K562 (cell line): ENCODE data around the gene RNF224. TPM values are rescaled to one million over a fixed set of nuclear protein-coding genes. Genes with fewer than 3 reads are reported as not detected.

Experiments
- CEBPG ChIP-seq, 3 experiments: fragments of 200-800 bp in 1 of 3; sonication (Bioruptor generic) in 1 of 3; sonication (generic) in 1 of 3; formaldehyde crosslinking in 1 of 3; IDR thresholded peaks in 2 of 3; conservative IDR thresholded peaks in 1 of 3; 2 replicates each; pipeline versions ENCODE4 v1.6.1 to v1.8.0; 2016 to 2022; ENCODE audit warnings: missing compliant biosample characterization in 2 of 3, missing genetic modification characterization in 2 of 3, mild to moderate bottlenecking in 1 of 3, missing genetic modification reagents in 1 of 3
- DLX4 ChIP-seq: fragments of 250-450 bp; sonication (Bioruptor Pico); IDR thresholded peaks from 2 replicates; pipeline ENCODE4 v1.6.1; 2021; ENCODE audit warnings: mild to moderate bottlenecking
- HSF4 ChIP-seq: fragments of 250-450 bp; sonication (Bioruptor Pico); IDR thresholded peaks from 2 replicates; pipeline ENCODE4 v2.1.2; 2022; ENCODE audit warnings: mild to moderate bottlenecking, moderate library complexity, borderline replicate concordance
- LARP7 ChIP-seq: fragments of 450-650 bp; IDR thresholded peaks from 2 replicates; pipeline ENCODE4 v1.6.1; 2016
- NR1H2 ChIP-seq: sonication (generic); formaldehyde crosslinking; IDR thresholded peaks from 2 replicates; pipeline ENCODE4 v1.4.0; 2020; ENCODE audit warnings: mild to moderate bottlenecking, missing genetic modification reagents
- TAL1 ChIP-seq: fragments of 450-650 bp; IDR thresholded peaks from 2 replicates; pipeline ENCODE4 v1.6.1; 2016; ENCODE audit warnings: mild to moderate bottlenecking
- TCFL5 ChIP-seq: fragments of 250-450 bp; sonication (Bioruptor Pico); conservative IDR thresholded peaks from 2 replicates; pipeline ENCODE4 v1.6.1; 2021; ENCODE audit warnings: mild to moderate bottlenecking, moderate library complexity, matching md5 sums
- ZNF280B ChIP-seq: fragments of 250-450 bp; sonication (Bioruptor Pico); IDR thresholded peaks from 2 replicates; pipeline ENCODE4 v1.5.1; 2021; ENCODE audit warnings: mild to moderate bottlenecking
- ZNF3 ChIP-seq: fragments of 250-450 bp; sonication (Bioruptor Pico); IDR thresholded peaks from 2 replicates; pipeline ENCODE4 v1.5.0; 2021; ENCODE audit warnings: mild to moderate bottlenecking, moderate library complexity
- ZNF445 ChIP-seq: fragments of 250-450 bp; sonication (Bioruptor Pico); IDR thresholded peaks from 2 replicates; pipeline ENCODE4 v1.4.0; 2020; ENCODE audit warnings: low read depth, mild to moderate bottlenecking, moderate library complexity
- polyA plus RNA-seq, 8 experiments: library from polyadenylated mRNA; depleted of rRNA in 4 of 8; stranded (reverse) in 5 of 8; unstranded in 3 of 8; fragments of >200 nt; fragmentation: Nextera tagmentation in 2 of 8; fragmentation: Illumina TruSeq in 1 of 8; extraction: Ambion mirVana in 2 of 8; extraction: Trizol in 1 of 8; gene quantifications; 2 replicates each; pipeline versions ENCODE4 v1.2.1 to v1.2.3, GENCODE V29; 2011 to 2014; ENCODE audit warnings: inconsistent platforms in 1 of 8, missing spikeins in 1 of 8
- total RNA-seq, 7 experiments: library from RNA; depleted of rRNA in 6 of 7; stranded (reverse); fragments of >200 nt in 6 of 7; fragmentation: Illumina TruSeq in 2 of 7; extraction: Trizol in 2 of 7; gene quantifications; 2 replicates each; pipeline versions ENCODE4 v1.2.1 to v1.2.3, GENCODE V29; 2011 to 2021; ENCODE audit warnings: low replicate concordance in 1 of 7
- TF ChIP-seq, protein P1 (sequence below): fragments of 450-650 bp; IDR thresholded peaks from 2 replicates; pipeline ENCODE4 v1.6.1; 2018; ENCODE audit not compliant: partially characterized antibody
- TF ChIP-seq, protein P2 (sequence below): sonication (generic); formaldehyde crosslinking; IDR thresholded peaks from 2 replicates; pipeline ENCODE4 v1.8.0; 2023; ENCODE audit warnings: missing genetic modification reagents, mild to moderate bottlenecking, borderline replicate concordance
- TF ChIP-seq, protein P3 (sequence below): fragments of 450-650 bp; formaldehyde crosslinking; IDR thresholded peaks from 2 replicates; pipeline ENCODE4 v1.4.0; 2022; ENCODE audit warnings: mild to moderate bottlenecking, moderate library complexity

RNF224 gene
- total and polyA plus RNA-seq, 9 of the 15 experiments (the other 6 are each of a cell fraction or from before 2014, with no cell fraction given): not detected

GRCh38 chr9:137205126-137206069, 21.9 kb upstream of the RNF224 start, which contains the start of the genes NDOR1 and TMEM203 (continued):
- TF ChIP-seq, protein P1, sequence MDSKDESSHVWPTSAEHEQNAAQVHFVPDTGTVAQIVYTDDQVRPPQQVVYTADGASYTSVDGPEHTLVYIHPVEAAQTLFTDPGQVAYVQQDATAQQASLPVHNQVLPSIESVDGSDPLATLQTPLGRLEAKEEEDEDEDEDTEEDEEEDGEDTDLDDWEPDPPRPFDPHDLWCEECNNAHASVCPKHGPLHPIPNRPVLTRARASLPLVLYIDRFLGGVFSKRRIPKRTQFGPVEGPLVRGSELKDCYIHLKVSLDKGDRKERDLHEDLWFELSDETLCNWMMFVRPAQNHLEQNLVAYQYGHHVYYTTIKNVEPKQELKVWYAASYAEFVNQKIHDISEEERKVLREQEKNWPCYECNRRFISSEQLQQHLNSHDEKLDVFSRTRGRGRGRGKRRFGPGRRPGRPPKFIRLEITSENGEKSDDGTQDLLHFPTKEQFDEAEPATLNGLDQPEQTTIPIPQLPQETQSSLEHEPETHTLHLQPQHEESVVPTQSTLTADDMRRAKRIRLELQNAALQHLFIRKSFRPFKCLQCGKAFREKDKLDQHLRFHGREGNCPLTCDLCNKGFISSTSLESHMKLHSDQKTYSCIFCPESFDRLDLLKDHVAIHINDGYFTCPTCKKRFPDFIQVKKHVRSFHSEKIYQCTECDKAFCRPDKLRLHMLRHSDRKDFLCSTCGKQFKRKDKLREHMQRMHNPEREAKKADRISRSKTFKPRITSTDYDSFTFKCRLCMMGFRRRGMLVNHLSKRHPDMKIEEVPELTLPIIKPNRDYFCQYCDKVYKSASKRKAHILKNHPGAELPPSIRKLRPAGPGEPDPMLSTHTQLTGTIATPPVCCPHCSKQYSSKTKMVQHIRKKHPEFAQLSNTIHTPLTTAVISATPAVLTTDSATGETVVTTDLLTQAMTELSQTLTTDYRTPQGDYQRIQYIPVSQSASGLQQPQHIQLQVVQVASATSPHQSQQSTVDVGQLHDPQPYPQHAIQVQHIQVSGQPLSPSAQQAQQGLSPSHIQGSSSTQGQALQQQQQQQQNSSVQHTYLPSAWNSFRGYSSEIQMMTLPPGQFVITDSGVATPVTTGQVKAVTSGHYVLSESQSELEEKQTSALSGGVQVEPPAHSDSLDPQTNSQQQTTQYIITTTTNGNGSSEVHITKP: no peak
- TF ChIP-seq HSF4 (CRISPR knock-in tag): no peak
- TF ChIP-seq, protein P2, sequence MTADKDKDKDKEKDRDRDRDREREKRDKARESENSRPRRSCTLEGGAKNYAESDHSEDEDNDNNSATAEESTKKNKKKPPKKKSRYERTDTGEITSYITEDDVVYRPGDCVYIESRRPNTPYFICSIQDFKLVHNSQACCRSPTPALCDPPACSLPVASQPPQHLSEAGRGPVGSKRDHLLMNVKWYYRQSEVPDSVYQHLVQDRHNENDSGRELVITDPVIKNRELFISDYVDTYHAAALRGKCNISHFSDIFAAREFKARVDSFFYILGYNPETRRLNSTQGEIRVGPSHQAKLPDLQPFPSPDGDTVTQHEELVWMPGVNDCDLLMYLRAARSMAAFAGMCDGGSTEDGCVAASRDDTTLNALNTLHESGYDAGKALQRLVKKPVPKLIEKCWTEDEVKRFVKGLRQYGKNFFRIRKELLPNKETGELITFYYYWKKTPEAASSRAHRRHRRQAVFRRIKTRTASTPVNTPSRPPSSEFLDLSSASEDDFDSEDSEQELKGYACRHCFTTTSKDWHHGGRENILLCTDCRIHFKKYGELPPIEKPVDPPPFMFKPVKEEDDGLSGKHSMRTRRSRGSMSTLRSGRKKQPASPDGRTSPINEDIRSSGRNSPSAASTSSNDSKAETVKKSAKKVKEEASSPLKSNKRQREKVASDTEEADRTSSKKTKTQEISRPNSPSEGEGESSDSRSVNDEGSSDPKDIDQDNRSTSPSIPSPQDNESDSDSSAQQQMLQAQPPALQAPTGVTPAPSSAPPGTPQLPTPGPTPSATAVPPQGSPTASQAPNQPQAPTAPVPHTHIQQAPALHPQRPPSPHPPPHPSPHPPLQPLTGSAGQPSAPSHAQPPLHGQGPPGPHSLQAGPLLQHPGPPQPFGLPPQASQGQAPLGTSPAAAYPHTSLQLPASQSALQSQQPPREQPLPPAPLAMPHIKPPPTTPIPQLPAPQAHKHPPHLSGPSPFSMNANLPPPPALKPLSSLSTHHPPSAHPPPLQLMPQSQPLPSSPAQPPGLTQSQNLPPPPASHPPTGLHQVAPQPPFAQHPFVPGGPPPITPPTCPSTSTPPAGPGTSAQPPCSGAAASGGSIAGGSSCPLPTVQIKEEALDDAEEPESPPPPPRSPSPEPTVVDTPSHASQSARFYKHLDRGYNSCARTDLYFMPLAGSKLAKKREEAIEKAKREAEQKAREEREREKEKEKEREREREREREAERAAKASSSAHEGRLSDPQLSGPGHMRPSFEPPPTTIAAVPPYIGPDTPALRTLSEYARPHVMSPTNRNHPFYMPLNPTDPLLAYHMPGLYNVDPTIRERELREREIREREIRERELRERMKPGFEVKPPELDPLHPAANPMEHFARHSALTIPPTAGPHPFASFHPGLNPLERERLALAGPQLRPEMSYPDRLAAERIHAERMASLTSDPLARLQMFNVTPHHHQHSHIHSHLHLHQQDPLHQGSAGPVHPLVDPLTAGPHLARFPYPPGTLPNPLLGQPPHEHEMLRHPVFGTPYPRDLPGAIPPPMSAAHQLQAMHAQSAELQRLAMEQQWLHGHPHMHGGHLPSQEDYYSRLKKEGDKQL: no peak
- TF ChIP-seq CEBPG (CRISPR knock-in tag; IDR thresholded peaks at IDR 0.05): no peak
- TF ChIP-seq CEBPG (tag; conservative IDR thresholded peaks at IDR 0.05 in 1 of 2, IDR thresholded peaks at IDR 0.05 in 1 of 2): no peak
- TF ChIP-seq NR1H2 (CRISPR knock-in tag): no peak
- TF ChIP-seq, protein P3, sequence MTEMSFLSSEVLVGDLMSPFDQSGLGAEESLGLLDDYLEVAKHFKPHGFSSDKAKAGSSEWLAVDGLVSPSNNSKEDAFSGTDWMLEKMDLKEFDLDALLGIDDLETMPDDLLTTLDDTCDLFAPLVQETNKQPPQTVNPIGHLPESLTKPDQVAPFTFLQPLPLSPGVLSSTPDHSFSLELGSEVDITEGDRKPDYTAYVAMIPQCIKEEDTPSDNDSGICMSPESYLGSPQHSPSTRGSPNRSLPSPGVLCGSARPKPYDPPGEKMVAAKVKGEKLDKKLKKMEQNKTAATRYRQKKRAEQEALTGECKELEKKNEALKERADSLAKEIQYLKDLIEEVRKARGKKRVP (CRISPR knock-in tag): no peak
- no peak for TF ChIP-seq ZNF3 (CRISPR knock-in tag)
- TF ChIP-seq DLX4: no peak
- no peak for TF ChIP-seq ZNF445
- TF ChIP-seq LARP7: no peak
- no peak for TF ChIP-seq TAL1
- TF ChIP-seq TCFL5 (CRISPR knock-in tag): no peak
- TF ChIP-seq ZNF280B: no peak
